GM12872 (cell line): ENCODE results near the gene GPR108.
A peak's percentile ranks its signal among the peaks of the same experiment; 100 is the strongest.

ENCODE experiments used
- TF ChIP-seq, protein P1 (sequence below): IDR thresholded peaks from 3 replicates; pipeline ENCODE4 v1.5.1; 2011; ENCODE audit warnings: low read depth, mild to moderate bottlenecking, low read length, moderate library complexity; ENCODE audit not compliant: insufficient read depth

Gene GPR108

DNA sequence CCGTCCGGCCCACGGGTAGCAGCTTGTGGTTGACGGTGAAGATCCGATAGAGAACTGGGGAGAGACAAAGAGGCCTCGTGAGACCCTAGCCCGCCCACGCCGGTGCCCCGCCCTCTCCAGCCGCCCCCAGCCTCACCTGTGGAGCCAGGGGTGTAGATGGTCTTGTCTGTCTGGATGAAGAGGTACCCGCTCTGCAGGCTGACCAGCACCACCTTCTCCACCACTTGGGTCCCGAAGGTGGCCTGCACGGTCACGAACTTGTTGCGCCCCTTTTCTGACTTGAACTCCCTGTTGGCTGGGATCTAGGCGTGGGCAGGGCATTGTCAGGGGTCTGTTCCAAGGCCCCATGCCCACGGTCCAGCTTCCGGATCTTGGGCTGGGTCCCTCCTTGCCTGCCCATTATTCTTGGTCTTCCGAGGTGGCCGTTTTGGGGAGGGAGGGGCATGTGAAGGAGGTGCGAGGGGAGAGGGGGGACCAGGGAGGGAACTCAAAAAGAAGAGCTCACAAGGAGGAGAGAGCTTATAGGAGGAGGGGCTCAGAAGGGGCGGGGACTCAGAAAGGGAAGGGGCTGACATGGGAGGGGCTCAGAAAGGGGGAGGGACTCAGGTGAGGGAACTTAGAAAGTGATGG is 19.2 kb downstream of the GPR108 start:
- TF ChIP-seq, protein P1, sequence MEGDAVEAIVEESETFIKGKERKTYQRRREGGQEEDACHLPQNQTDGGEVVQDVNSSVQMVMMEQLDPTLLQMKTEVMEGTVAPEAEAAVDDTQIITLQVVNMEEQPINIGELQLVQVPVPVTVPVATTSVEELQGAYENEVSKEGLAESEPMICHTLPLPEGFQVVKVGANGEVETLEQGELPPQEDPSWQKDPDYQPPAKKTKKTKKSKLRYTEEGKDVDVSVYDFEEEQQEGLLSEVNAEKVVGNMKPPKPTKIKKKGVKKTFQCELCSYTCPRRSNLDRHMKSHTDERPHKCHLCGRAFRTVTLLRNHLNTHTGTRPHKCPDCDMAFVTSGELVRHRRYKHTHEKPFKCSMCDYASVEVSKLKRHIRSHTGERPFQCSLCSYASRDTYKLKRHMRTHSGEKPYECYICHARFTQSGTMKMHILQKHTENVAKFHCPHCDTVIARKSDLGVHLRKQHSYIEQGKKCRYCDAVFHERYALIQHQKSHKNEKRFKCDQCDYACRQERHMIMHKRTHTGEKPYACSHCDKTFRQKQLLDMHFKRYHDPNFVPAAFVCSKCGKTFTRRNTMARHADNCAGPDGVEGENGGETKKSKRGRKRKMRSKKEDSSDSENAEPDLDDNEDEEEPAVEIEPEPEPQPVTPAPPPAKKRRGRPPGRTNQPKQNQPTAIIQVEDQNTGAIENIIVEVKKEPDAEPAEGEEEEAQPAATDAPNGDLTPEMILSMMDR: no peak

DNA sequence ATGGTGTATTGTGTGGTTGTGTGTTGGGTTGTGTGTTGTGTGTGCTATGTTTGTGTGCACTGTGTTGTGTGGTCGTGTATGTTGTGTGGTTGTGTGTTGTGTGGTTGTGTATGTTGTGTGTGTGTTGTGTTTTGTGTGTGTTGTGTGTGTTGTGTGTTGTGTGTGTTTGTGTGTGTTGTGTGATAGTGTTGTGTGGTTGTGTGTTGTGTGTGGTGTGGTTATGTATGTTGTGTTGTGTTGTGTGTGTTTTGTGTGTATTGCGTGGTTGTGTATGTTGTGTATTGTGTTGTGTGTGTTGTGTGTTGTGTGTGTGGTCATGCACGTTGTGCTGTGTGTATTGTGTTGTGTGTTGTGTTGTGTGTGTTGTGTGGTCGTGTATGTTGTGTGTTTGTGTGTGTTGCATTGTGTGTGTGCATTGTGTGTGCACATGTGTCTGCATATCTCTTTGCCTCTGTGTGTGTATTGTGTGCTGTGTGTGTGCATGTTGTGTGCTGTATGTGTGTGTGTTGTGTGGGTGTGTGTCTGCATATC is 19.9 kb downstream of the GPR108 start:
- TF ChIP-seq, protein P1: no peak

DNA sequence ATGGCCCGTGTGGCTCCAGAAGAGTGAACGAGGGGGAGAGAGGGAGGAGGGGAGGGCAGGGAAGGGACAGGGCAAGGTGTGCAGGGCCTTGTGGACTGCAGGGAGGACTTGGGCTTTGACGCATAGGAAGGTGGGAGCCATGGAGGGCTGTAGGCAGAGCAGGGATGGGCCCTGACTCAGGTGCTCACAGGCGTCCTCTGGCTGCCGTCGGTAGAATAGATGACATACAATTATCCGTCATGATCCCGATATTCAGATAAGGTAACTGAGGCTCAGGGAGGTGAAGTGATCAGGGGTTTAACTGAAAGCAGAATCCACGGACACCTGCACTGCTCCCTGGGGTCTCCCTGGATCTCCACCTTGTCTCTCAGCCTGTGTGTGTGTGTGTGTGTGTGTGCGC is 20.3 kb downstream of the GPR108 start:
- TF ChIP-seq, protein P1: peak; percentile 34; the same call in 2 of the 3 replicates

DNA sequence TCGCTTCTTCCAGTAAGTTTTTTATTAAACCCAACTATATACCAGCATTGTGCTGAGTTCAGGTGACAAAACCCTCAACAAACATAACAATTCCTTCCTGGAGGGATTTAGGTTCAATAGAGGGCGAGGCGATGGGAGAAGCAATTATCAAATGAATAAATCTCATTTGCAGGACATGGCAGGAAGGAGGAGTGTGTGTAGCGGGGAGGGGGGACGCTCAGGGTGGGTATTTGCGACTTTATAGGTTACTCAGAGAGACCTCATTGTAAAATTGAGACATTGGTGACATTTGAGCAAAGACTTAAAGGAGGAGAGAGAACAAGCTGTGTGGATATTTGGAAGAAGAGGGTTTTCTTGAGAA is 20.8 kb downstream of the GPR108 start:
- TF ChIP-seq, protein P1: no peak

DNA sequence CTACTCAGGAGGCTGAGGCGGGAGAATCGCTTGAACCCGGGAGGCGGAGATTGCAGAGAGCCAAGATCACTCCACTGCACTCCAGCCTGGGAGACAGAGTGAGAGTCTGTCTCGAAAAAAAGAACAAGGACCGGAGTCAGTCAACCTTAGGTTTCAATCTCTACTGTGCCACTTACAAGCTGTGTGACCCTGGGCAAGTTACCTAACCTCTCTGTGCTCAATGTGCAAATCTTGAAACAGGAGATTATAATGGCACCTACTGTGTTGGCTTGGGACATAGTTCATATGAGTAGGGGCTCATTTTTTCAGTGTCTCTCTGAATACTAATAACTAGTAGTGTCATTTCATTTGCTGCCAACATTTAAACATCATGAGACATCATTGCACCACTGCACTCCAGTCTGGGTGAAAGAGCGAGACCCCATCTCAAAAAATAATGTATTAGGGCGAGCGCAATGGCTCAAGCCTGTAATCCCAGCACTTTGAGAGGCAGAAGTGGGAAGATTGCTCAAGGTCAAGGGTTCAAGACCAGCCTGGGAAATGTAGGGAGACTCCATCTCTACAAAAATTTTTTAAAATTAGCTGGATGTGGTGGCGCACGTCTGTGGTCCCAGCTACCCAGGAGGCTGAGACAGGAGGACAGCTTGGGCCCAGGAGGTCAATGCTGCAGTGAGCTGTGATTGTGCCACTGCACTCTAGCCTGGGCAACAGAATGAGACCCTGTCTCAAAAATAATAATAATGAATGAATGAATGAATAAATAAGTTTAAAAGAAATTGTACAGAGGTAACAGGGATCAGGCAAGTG is 22.4 kb downstream of the GPR108 start:
- TF ChIP-seq, protein P1: no peak

DNA sequence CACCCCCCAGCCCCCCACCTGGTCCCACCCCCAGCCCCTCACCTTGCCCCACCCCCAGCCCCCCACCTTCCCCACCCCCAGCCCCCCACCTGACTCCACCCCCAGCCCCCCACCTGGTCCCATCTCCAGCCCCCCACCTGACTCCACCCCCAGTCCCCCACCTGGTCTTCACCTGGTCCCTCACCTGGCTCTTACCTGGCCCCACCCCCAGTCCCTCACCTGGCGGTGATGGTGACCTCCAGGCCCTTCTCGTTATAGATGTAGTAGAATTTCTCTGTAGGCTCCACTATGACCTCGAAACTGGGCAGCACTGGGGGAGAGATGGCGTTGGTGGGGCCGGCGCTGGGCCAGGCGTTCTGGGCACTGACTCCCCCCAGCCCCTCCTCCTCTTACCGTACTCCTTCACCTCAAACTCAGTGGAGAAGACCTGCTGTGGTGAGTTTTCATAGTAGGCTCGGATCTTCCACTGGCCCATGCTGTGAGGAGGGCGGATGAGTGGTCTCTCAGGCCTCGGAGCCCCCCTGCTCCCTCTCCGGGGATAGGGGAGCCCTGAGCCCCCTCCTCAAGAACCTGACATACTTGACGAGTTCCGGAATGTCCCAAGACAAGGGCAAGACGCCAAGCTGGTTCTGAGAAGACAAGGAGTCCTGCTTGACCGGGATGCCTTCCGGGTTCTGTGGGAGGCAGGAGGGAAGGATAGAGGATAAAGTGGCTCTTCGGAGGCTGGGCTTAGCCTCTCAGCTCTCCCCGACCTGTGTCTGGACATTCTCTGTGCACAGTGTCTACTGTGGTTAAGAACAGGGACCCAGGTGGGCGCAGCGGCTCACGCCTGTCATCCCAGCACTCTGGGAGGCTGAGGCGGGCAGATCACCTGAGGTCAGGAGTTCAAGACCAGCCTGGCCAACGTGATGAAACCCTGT is 23.3 kb downstream of the GPR108 start:
- TF ChIP-seq, protein P1: no peak
